Fibroblast of lung (primary cell): ENCODE measurements around the gene MITF. TPM values are rescaled to one million over a fixed set of nuclear protein-coding genes. Genes with fewer than 3 reads are reported as not detected.
A peak's percentile ranks its signal among the peaks of the same experiment; 100 is the strongest.

Source experiments
- DNase-seq, 2 donors: peaks; one replicate each; pipeline versions ENCODE4 v3.0.0 to v3.0.0-alpha.2; 2010; ENCODE audit warnings: low read depth in 2 of 2
- H2AFZ ChIP-seq: 2 replicates; pipeline ENCODE4 v1.5.1; 2012; ENCODE audit warnings: low read length, control low read depth, inconsistent platforms
- H3K27ac ChIP-seq: 2 replicates; pipeline ENCODE4 v1.5.1; 2011; ENCODE audit warnings: low read length, control low read depth; ENCODE audit not compliant: insufficient read depth
- H3K27me3 ChIP-seq: 2 replicates; pipeline ENCODE4 v1.5.1; 2011; ENCODE audit warnings: mild to moderate bottlenecking, low read length; ENCODE audit not compliant: control insufficient read depth, insufficient read depth
- H3K36me3 ChIP-seq: 2 replicates; pipeline ENCODE4 v1.5.1; 2011; ENCODE audit warnings: low read length; ENCODE audit not compliant: control insufficient read depth, insufficient read depth
- H3K4me1 ChIP-seq: 2 replicates; pipeline ENCODE4 v1.5.1; 2011; ENCODE audit warnings: low read length; ENCODE audit not compliant: control insufficient read depth, insufficient read depth; ENCODE audit errors: extremely low read depth
- H3K4me2 ChIP-seq: 2 replicates; pipeline ENCODE4 v1.5.1; 2011; ENCODE audit warnings: low read length, control low read depth; ENCODE audit not compliant: insufficient read depth; ENCODE audit errors: extremely low read depth
- H3K4me3 ChIP-seq, 4 experiments: fragments of 200-600 bp in 1 of 4; sonication (generic) in 1 of 4; replicated peaks in 1 of 4; 2 replicates each; pipeline ENCODE4 v1.5.1; 2011 to 2016; ENCODE audit warnings: low read length in 4 of 4, low read depth in 3 of 4, mild to moderate bottlenecking in 3 of 4, control low read depth in 2 of 4, inconsistent platforms in 1 of 4, mixed read lengths in 1 of 4; ENCODE audit not compliant: insufficient read depth in 1 of 4; ENCODE audit errors: control extremely low read depth in 1 of 4
- H3K79me2 ChIP-seq: 2 replicates; pipeline ENCODE4 v1.5.1; 2012; ENCODE audit warnings: mild to moderate bottlenecking, low read length, inconsistent platforms; ENCODE audit not compliant: control insufficient read depth, insufficient read depth
- H3K9ac ChIP-seq: 2 replicates; pipeline ENCODE4 v1.5.1; 2011; ENCODE audit warnings: mild to moderate bottlenecking, low read length, control low read depth; ENCODE audit not compliant: insufficient read depth
- H3K9me3 ChIP-seq: 2 replicates; pipeline ENCODE4 v1.5.1; 2012; ENCODE audit warnings: low read depth, low read length; ENCODE audit not compliant: control insufficient read depth, insufficient read depth
- H4K20me1 ChIP-seq: 2 replicates; pipeline ENCODE4 v1.5.1; 2011; ENCODE audit warnings: low read length; ENCODE audit not compliant: control insufficient read depth, insufficient read depth; ENCODE audit errors: extremely low read depth
- EZH2 ChIP-seq: IDR thresholded peaks from 2 replicates; pipeline ENCODE4 v1.5.1; 2012; ENCODE audit warnings: low read length, control low read depth, mild to moderate bottlenecking; ENCODE audit errors: missing control alignments
- polyA plus RNA-seq, 2 donors: library from polyadenylated mRNA; depleted of rRNA in 1 of 2; stranded (reverse) in 1 of 2; unstranded in 1 of 2; fragments of >200 nt; gene quantifications; 2 replicates each; pipeline ENCODE4 v1.2.1, GENCODE V29; 2011 to 2012; ENCODE audit warnings: missing spikeins in 1 of 2
- total RNA-seq: library from RNA; depleted of rRNA; stranded (reverse); fragments of >200 nt; gene quantifications from 2 replicates; pipeline ENCODE4 v1.2.1, GENCODE V29; 2014
- TF ChIP-seq, protein P1 (sequence below), 2 donors: IDR thresholded peaks in 1 of 2; conservative IDR thresholded peaks in 1 of 2; 1 replicate in 1 of 2; 2 replicates in 1 of 2; pipeline ENCODE4 v1.5.1; 2011 to 2012; ENCODE audit warnings: low read length in 2 of 2, control low read depth in 1 of 2, inconsistent platforms in 1 of 2, low read depth in 1 of 2, mild to moderate bottlenecking in 1 of 2

Gene MITF
- total and polyA plus RNA-seq, 2 donors (not counting 1 experiment from before 2014, with no cell fraction given) = 31.6 to 34.3 TPM

DNA sequence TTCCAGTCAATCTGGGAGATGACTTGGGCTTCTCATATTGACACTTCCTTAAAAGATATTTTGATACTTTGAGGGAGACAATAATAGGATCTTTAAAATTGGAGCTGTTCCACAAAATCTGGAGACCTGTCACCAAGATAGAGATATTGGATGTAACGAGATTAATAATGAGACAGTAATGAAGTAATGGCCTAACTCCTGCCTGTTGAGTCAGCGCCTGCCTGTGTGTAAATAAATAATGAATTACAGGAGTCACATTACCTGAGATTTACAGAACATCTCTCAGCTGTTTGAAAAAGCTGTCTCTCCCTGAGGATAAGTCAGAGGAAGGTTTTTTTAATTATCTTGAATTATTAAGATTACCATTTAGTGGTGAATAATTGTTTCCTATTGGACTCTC lies 43.8 kb upstream of the MITF start:
- Histone ChIP-seq H3K9ac (no peak overlapping the region), H3K4me2 (no peak overlapping the region), H4K20me1 (no peaks in the 10 kb centered on the region)

DNA sequence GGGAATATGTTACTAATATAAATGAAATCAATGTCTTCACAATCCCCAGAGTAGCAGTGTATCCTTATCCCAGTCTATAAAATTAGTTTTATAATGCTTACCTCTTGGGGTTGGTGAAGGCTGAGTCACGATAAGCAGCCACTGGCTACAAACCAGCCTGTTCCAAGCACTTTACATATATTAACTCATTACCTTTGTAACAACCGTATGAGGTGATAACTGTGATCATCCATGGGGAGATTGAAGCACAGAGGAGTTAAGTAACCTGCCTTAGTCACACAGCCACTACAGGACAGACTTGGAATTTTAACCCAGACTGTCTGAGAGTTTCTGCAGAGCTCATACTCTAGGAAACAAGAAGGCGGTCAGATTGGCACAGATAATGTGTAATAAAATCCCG lies 43.3 kb upstream of the MITF start:
- Histone ChIP-seq H3K36me3 (no peaks in the 10 kb centered on the region), H3K9me3 (no peaks in the 10 kb centered on the region), H3K9ac (no peak overlapping the region), H3K27me3 (no peaks in the 10 kb centered on the region), H3K4me2 (no peak overlapping the region), H3K79me2 (no peaks in the 10 kb centered on the region), H3K4me1 (no peaks in the 10 kb centered on the region), H2AFZ (no peak overlapping the region), H4K20me1 (no peaks in the 10 kb centered on the region), H3K27ac (no peak overlapping the region), H3K4me3 (no peak overlapping the region)
- TF ChIP-seq, protein P1, sequence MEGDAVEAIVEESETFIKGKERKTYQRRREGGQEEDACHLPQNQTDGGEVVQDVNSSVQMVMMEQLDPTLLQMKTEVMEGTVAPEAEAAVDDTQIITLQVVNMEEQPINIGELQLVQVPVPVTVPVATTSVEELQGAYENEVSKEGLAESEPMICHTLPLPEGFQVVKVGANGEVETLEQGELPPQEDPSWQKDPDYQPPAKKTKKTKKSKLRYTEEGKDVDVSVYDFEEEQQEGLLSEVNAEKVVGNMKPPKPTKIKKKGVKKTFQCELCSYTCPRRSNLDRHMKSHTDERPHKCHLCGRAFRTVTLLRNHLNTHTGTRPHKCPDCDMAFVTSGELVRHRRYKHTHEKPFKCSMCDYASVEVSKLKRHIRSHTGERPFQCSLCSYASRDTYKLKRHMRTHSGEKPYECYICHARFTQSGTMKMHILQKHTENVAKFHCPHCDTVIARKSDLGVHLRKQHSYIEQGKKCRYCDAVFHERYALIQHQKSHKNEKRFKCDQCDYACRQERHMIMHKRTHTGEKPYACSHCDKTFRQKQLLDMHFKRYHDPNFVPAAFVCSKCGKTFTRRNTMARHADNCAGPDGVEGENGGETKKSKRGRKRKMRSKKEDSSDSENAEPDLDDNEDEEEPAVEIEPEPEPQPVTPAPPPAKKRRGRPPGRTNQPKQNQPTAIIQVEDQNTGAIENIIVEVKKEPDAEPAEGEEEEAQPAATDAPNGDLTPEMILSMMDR (conservative IDR thresholded peaks at IDR 0.05 in 1 of 2, IDR thresholded peaks at IDR 0.05 in 1 of 2; ENCODE audit: low read depth in 1 of 2, low read length in 2 of 2) = no peak
- no peak for TF ChIP-seq EZH2
- no peak for DNase-seq

More for the DNA sequence above, 43.8 kb upstream of the MITF start:
- Histone ChIP-seq H3K27me3 (no peaks in the 10 kb centered on the region), H3K4me1 (no peaks in the 10 kb centered on the region), H3K27ac (no peak overlapping the region), H3K4me3 (no peak overlapping the region), H3K36me3 (no peaks in the 10 kb centered on the region), H3K79me2 (no peaks in the 10 kb centered on the region), H2AFZ (no peak overlapping the region), H3K9me3 (no peaks in the 10 kb centered on the region)
- TF ChIP-seq, protein P1 (conservative IDR thresholded peaks at IDR 0.05 in 1 of 2, IDR thresholded peaks at IDR 0.05 in 1 of 2; ENCODE audit: low read depth in 1 of 2, low read length in 2 of 2) = no peak
- no peak for TF ChIP-seq EZH2
- DNase-seq = no peak

DNA sequence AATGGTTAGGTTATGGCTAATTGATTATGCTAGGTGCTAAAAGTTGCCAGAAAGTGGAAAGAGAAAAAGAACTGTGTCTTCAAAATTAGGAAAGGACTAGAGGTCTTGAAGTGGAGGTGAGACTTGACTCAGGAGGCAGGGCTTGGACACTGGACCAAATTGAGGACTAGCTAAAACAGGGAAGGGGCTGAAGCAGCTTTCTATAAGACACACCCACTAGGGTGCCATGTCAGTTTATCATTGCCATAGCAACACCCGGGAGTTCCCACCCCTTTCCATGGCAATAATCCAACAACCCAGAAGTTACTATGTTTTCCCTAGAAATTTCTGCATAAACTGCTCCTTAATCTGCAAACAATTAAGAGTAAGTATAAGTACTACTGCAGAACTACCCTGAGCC lies 42.9 kb upstream of the MITF start:
- Histone ChIP-seq H3K4me2 (no peak overlapping the region), H4K20me1 (no peaks in the 10 kb centered on the region), H3K36me3 (no peaks in the 10 kb centered on the region), H3K27me3 (no peaks in the 10 kb centered on the region), H3K9ac (no peak overlapping the region), H3K27ac (no peak overlapping the region), H3K79me2 (no peaks in the 10 kb centered on the region), H3K4me3 (no peak overlapping the region), H3K4me1 (no peaks in the 10 kb centered on the region), H3K9me3 (no peaks in the 10 kb centered on the region), H2AFZ (no peak overlapping the region)
- TF ChIP-seq EZH2 = no peak
- TF ChIP-seq, protein P1 (conservative IDR thresholded peaks at IDR 0.05 in 1 of 2, IDR thresholded peaks at IDR 0.05 in 1 of 2; ENCODE audit: low read depth in 1 of 2, low read length in 2 of 2) = no peak
- peak in 1 of 2 donors; percentile 15 for DNase-seq
